Coronary artery (tissue), 2 donors: ENCODE measurements around the gene EIF4E1B.

Source experiments
- DNase-seq: peaks from one replicate; pipeline ENCODE4 v3.0.0-alpha.2; 2017; ENCODE audit warnings: low spot score
- H3K27ac ChIP-seq, 2 donors: fragments of 200-600 bp; sonication (generic); one replicate each; pipeline ENCODE4 v1.5.1; 2016 to 2019
- H3K4me3 ChIP-seq: fragments of 200-600 bp; sonication (generic); 2 replicates; pipeline ENCODE4 v1.5.1; 2016; ENCODE audit warnings: mild to moderate bottlenecking, moderate library complexity
- TF ChIP-seq, protein P1 (sequence below): fragments of 200-600 bp; sonication (generic); IDR thresholded peaks from one replicate; pipeline ENCODE4 v1.5.1; 2019; ENCODE audit warnings: antibody characterized with exemption

The EIF4E1B gene

DNA sequence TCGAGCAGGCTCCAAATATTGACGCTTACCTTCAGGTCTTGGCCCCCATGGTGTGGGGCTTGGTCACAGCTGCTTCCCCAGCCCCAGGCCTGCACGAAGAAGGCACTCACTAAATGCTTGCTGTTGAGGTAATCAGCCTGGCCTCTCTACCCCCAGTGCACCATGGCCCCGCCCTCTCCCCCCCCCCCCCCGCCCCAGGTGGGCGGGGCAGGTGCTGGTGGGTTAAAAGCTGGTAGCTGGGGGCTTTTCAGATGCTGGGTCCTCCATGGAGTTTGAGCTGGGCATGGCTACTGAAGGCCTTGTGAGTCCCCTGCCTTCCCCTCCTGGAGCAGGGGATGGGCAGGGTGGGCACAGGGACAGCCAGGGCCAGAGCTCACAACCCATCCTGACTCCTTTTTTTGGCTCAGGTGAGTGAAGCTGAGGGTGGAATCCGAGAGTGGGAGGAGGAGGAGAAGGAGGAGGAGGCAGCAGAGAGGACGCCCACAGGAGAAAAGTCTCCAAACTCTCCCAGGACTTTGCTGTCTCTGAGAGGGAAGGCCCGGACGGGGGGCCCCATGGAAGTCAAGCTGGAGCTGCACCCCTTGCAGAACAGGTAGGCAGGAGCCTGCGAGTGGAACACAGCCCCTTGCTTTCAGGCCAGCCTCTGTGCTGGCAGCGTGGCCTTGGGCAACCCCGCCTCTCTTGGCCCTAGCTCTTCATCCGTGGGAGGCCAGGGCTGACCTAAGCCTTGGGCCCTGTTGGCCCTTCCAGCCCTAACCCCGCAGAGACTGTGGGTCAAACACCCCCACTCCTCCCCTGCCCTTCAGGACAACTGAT is 12.4 kb downstream of the EIF4E1B start:
- TF ChIP-seq, protein P1, sequence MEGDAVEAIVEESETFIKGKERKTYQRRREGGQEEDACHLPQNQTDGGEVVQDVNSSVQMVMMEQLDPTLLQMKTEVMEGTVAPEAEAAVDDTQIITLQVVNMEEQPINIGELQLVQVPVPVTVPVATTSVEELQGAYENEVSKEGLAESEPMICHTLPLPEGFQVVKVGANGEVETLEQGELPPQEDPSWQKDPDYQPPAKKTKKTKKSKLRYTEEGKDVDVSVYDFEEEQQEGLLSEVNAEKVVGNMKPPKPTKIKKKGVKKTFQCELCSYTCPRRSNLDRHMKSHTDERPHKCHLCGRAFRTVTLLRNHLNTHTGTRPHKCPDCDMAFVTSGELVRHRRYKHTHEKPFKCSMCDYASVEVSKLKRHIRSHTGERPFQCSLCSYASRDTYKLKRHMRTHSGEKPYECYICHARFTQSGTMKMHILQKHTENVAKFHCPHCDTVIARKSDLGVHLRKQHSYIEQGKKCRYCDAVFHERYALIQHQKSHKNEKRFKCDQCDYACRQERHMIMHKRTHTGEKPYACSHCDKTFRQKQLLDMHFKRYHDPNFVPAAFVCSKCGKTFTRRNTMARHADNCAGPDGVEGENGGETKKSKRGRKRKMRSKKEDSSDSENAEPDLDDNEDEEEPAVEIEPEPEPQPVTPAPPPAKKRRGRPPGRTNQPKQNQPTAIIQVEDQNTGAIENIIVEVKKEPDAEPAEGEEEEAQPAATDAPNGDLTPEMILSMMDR, result no peak
- DNase-seq, result no peak

DNA sequence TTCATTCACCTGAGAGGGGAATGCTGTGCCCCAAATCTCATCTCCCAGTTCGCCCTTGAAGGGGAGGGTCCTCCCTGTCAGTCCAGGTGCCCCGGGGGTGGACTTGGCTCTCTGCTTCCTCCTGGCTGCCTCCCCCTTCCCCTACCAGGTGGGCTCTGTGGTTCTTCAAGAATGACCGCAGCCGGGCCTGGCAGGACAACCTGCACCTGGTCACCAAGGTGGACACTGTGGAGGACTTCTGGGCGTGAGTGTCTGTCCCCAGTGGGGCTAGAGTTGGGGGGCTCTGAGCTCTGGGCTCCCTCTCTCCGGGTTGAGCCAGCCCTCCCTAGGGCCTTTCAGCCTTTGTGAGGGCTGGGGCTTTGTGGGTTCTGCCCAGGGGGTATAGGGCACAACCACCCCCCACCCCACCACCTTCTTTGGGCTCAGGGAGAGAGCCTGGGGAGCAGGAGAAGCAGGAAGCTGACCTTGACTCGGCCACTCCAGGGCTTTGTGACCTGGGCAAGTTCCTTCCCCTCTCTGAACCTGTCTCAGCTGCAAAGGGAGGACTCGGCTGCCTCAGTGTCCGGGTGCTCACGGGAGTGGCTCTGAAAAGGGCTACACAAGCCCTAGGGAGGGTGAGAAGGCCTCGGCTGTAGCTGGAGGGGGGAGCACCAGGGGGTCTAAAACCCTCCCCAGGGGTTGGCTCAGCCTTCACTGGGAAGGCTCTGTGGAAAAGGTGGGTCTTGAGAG is 13.2 kb downstream of the EIF4E1B start:
- Histone ChIP-seq H3K4me3 (no peak overlapping the region), H3K27ac (no peak overlapping the region)
- no peak for DNase-seq
- TF ChIP-seq, protein P1, result no peak

More for the DNA sequence above, 12.4 kb downstream of the EIF4E1B start:
- Histone ChIP-seq H3K4me3 (no peak overlapping the region), H3K27ac (no peak overlapping the region)

DNA sequence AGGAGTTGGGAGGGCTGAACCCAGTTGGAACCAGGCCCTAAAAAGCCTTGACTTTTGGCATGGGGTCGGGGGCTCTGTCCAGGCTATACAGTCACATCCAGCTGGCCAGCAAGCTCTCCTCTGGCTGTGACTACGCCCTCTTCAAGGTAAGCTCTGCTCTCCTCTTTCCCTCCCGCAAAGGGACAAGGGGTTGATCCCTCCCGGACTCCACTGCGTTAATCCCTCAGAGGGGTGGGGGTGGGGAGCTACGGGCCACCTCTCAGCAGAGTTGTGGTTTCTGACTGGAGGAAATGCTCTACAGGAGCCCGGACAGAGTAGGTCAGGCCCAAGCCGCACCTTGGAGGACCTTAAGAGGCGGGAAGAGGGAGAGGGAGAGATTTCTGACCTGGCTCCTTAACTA is 13.8 kb downstream of the EIF4E1B start:
- TF ChIP-seq, protein P1, result no peak
- DNase-seq, result no peak
- H3K4me3 ChIP-seq, result no peak overlapping the region

DNA sequence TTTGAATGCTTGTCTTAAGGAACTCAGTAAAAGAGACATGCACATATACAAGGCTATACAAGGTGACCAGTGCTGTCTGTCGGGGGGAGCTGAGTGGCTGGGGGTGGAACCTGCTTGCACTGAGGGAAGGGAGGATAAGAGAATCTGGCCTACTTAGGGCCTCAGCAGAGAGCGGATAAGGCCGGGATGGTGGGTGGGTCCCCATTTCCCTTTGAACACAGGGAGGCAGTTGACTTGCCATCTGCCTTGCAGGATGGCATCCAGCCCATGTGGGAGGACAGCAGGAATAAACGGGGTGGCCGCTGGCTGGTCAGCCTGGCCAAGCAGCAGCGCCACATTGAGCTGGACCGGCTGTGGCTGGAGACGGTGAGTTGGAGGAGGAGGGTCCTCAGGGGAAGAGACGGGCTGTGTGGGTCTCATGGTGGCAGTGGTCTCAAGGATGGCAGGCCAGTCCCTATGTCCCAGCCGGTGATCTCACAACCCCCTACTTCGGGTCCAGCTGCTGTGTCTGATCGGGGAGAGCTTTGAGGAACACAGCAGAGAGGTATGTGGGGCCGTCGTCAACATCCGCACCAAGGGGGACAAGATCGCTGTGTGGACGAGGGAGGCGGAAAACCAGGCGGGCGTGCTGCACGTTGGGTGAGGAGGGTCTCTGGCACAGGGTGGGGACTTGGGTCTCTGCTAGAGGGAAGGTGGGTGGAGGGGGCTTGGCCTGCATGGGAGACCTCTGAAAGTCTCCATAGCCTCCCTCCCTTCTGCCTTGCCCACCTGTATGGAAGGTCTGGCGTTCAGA is 14.6 kb downstream of the EIF4E1B start:
- TF ChIP-seq, protein P1, result no peak
- no peak for DNase-seq
- no peak overlapping the region for H3K27ac ChIP-seq

More for the DNA sequence above, 13.8 kb downstream of the EIF4E1B start:
- no peak overlapping the region for H3K27ac ChIP-seq

DNA sequence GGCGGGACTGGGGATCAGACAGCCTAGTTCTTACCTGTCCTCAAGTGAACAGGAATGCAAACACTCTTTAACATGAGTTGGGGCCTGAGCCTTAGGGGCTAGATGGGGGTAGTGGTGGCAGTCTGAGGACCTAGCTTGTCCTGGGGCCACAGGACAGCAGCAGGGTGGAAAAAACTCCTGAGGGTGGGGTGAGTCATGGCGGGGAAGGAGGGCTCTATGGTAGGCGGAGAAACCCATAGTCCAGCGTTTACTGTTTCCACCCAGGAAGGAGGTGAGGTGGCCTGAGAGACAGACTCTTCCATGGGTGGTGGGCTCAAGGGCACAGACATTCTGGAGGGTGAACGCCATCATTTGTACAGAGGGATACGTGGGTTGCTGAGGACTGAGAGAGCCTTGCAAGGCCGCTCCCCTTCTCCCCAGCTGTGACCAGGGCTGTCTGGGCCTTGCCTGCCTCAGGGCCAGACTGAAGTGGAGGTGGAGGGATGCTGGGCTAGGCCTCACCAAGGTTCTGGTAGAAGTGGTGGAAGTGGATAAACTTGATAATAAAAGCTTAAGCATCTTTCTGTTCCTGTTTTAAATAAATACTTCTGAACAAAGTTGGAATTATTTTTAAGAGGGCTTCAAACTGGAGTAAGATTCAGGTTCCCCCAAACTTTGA is 15.7 kb downstream of the EIF4E1B start:
- no peak for DNase-seq
- H3K27ac ChIP-seq, result peak overlapping the region; percentile 42 to 83
- H3K4me3 ChIP-seq, result peak overlapping the region; percentile 87
- TF ChIP-seq, protein P1, result no peak

More for the DNA sequence above, 14.6 kb downstream of the EIF4E1B start:
- no peak overlapping the region for H3K4me3 ChIP-seq

DNA sequence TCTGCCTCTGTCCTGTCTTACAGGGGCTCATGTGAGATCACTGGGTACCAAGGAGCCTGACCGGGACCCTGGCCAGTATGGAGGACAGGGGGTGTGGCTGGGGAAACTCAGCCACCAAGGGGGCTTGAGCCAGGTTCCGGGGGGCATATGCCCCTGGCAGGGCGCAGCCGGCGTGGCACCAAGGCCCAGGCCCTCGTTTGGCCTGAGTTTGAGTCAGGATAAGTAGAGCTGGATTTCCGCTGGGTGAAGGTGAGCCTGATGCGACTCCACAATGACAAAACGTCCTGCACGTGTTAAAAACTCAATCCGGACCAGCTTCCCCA is 16.2 kb downstream of the EIF4E1B start:
- TF ChIP-seq, protein P1, result no peak
- no peak for DNase-seq
- H3K4me3 ChIP-seq, result peak overlapping the region; percentile 87
- H3K27ac ChIP-seq, result peak overlapping the region; percentile 42 to 83
